H1 (cell line): Measurements from ENCODE around the gene VAPB. TPM values are rescaled to one million over a fixed set of nuclear protein-coding genes. Genes with fewer than 3 reads are reported as not detected.

Experiments used
- CTCF ChIA-PET: fragments of 300-600 bp; sonication (Branson Sonifier 250); formaldehyde crosslinking; loops from one replicate; lab custom pipeline; 2021; ENCODE audit not compliant: partially characterized antibody; lab: Charles Lee
- POLR2A ChIA-PET: fragments of 300-600 bp; sonication (Branson Sonifier 250); formaldehyde crosslinking; loops from one replicate; lab custom pipeline; 2021; ENCODE audit warnings: inconsistent platforms; ENCODE audit not compliant: partially characterized antibody; lab: Charles Lee
- DNase-seq, 2 experiments: peaks; one replicate each; pipeline versions ENCODE4 v3.0.0 to v3.0.0-alpha.2; 2010 to 2022; ENCODE audit warnings: low spot score in 2 of 2, low read depth in 1 of 2, mixed read lengths in 1 of 2
- FAIRE-seq: peaks from 2 replicates; lab custom pipeline; 2011; peaks lifted over from hg19 to GRCh38; lab: Jason Lieb, UNC
- H2AFZ ChIP-seq: 2 replicates; pipeline ENCODE4 v1.8.1; 2012; ENCODE audit warnings: low read length, inconsistent platforms
- H2AK5ac ChIP-seq: 2 replicates; pipeline ENCODE4 v1.6.1; 2013; ENCODE audit warnings: low read depth, low read length
- H2BK120ac ChIP-seq: replicated peaks from 2 replicates; pipeline ENCODE3; 2013; ENCODE audit warnings: low read depth, low read length, inconsistent platforms
- H2BK12ac ChIP-seq: 2 replicates; pipeline ENCODE4 v1.6.1; 2013; ENCODE audit warnings: low read depth, low read length
- H2BK15ac ChIP-seq: 2 replicates; pipeline ENCODE4 v1.6.1; 2013; ENCODE audit warnings: low read length
- H2BK20ac ChIP-seq: 2 replicates; pipeline ENCODE4 v1.6.1; 2013; ENCODE audit warnings: low read length
- H2BK5ac ChIP-seq: 2 replicates; pipeline ENCODE4 v1.6.1; 2013; ENCODE audit warnings: low read depth, low read length
- H3K14ac ChIP-seq: 2 replicates; pipeline ENCODE4 v1.6.1; 2013; ENCODE audit warnings: inconsistent platforms; ENCODE audit not compliant: insufficient read length
- H3K18ac ChIP-seq: 2 replicates; pipeline ENCODE4 v1.6.1; 2013; ENCODE audit warnings: low read length; ENCODE audit errors: extremely low read depth
- H3K23ac ChIP-seq: 2 replicates; pipeline ENCODE4 v1.6.1; 2013; ENCODE audit warnings: inconsistent platforms; ENCODE audit not compliant: insufficient read length
- H3K23me2 ChIP-seq: 2 replicates; pipeline ENCODE4 v1.6.1; 2013; ENCODE audit warnings: low read depth, low read length
- H3K27ac ChIP-seq: 2 replicates; pipeline ENCODE4 v1.6.1; 2011; ENCODE audit warnings: low read depth, low read length, inconsistent platforms
- H3K27me3 ChIP-seq, 4 experiments: replicated peaks in 1 of 4; 1 replicate in 1 of 4; 2 replicates in 3 of 4; pipeline versions ENCODE4 v1.6.1 to v1.8.1; 2011 to 2013; ENCODE audit warnings: low read length in 3 of 4, mild to moderate bottlenecking in 3 of 4, inconsistent platforms in 2 of 4, mixed read lengths in 2 of 4, moderate library complexity in 1 of 4; ENCODE audit not compliant: control insufficient read depth in 3 of 4, insufficient read depth in 3 of 4; ENCODE audit errors: extremely low read depth in 1 of 4
- H3K36me3 ChIP-seq, 4 experiments: 2 replicates each; pipeline versions ENCODE4 v1.6.1 to v1.8.1; 2011 to 2013; ENCODE audit warnings: mild to moderate bottlenecking in 4 of 4, low read length in 3 of 4, moderate library complexity in 2 of 4, control low read depth in 1 of 4, inconsistent platforms in 1 of 4; ENCODE audit not compliant: insufficient read depth in 4 of 4, control insufficient read depth in 2 of 4
- H3K4ac ChIP-seq: replicated peaks from 2 replicates; pipeline ENCODE3; 2013; ENCODE audit warnings: low read length, low read depth, mixed read lengths, inconsistent platforms; ENCODE audit not compliant: insufficient read length
- H3K4me1 ChIP-seq, 4 experiments: replicated peaks in 1 of 4; 1 replicate in 1 of 4; 2 replicates in 3 of 4; pipeline versions ENCODE4 v1.6.1 to v1.8.1; 2011 to 2013; ENCODE audit warnings: low read length in 3 of 4, inconsistent platforms in 2 of 4, mixed read lengths in 1 of 4; ENCODE audit not compliant: insufficient read depth in 4 of 4, control insufficient read depth in 3 of 4
- H3K4me2 ChIP-seq, 2 experiments: 2 replicates each; pipeline versions ENCODE4 v1.6.1 to v1.8.1; 2011 to 2013; ENCODE audit warnings: low read depth in 2 of 2, low read length in 2 of 2, control low read depth in 1 of 2, inconsistent platforms in 1 of 2, mild to moderate bottlenecking in 1 of 2; ENCODE audit not compliant: insufficient read depth in 1 of 2
- H3K4me3 ChIP-seq, 4 experiments: fragments of 200-600, 300-600 bp in 1 of 4; sonication (generic), shearing (Covaris generic), sonication (Bioruptor Twin) in 1 of 4; 2 replicates each; pipeline versions ENCODE4 v1.5.1 to v1.8.1; 2011 to 2016; ENCODE audit warnings: low read length in 4 of 4, low read depth in 3 of 4, control low read depth in 2 of 4, inconsistent platforms in 2 of 4, mild to moderate bottlenecking in 2 of 4, mixed read lengths in 1 of 4, moderate library complexity in 1 of 4; ENCODE audit not compliant: insufficient read depth in 2 of 4; ENCODE audit errors: extremely low read depth in 1 of 4
- H3K56ac ChIP-seq: replicated peaks from 2 replicates; pipeline ENCODE3; 2013; ENCODE audit warnings: low read depth, mild to moderate bottlenecking, mixed read lengths, low read length, inconsistent platforms; ENCODE audit not compliant: insufficient read length
- H3K79me1 ChIP-seq: 2 replicates; pipeline ENCODE4 v1.6.1; 2013; ENCODE audit warnings: low read depth, low read length, control low read depth
- H3K79me2 ChIP-seq, 2 experiments: 2 replicates each; pipeline versions ENCODE4 v1.6.1 to v1.8.1; 2012 to 2013; ENCODE audit warnings: low read length in 2 of 2, mild to moderate bottlenecking in 2 of 2, inconsistent platforms in 1 of 2; ENCODE audit not compliant: insufficient read depth in 2 of 2, control insufficient read depth in 1 of 2
- H3K9ac ChIP-seq, 4 experiments: replicated peaks in 1 of 4; 1 replicate in 1 of 4; 2 replicates in 3 of 4; pipeline versions ENCODE4 v1.6.1 to v1.8.1; 2011 to 2013; ENCODE audit warnings: low read depth in 3 of 4, low read length in 3 of 4, control low read depth in 2 of 4, mild to moderate bottlenecking in 2 of 4, moderate library complexity in 2 of 4, inconsistent platforms in 1 of 4; ENCODE audit errors: extremely low read depth in 1 of 4
- H3K9me3 ChIP-seq, 2 experiments: 2 replicates each; pipeline versions ENCODE4 v1.6.1 to v1.8.1; 2012 to 2013; ENCODE audit warnings: mild to moderate bottlenecking in 2 of 2, moderate library complexity in 2 of 2, control low read depth in 1 of 2, inconsistent platforms in 1 of 2, low read depth in 1 of 2, low read length in 1 of 2, mixed read lengths in 1 of 2; ENCODE audit not compliant: insufficient read depth in 2 of 2
- H4K20me1 ChIP-seq, 2 experiments: replicated peaks in 1 of 2; 2 replicates each; pipeline versions ENCODE3 to v1.8.1; 2011 to 2013; ENCODE audit warnings: inconsistent platforms in 2 of 2, low read length in 2 of 2, mild to moderate bottlenecking in 1 of 2; ENCODE audit not compliant: insufficient read depth in 2 of 2, control insufficient read depth in 1 of 2
- H4K5ac ChIP-seq: 2 replicates; pipeline ENCODE4 v1.6.1; 2013; ENCODE audit warnings: low read length, low read depth, mixed read lengths, inconsistent platforms; ENCODE audit not compliant: insufficient read length
- H4K8ac ChIP-seq: 2 replicates; pipeline ENCODE4 v1.8.0; 2013; ENCODE audit warnings: mild to moderate bottlenecking, moderate library complexity, low read length, inconsistent platforms; ENCODE audit not compliant: insufficient read depth; ENCODE audit errors: extremely low read depth
- H4K91ac ChIP-seq: replicated peaks from 2 replicates; pipeline ENCODE3; 2013; ENCODE audit warnings: low read length, mixed read lengths, inconsistent platforms; ENCODE audit not compliant: insufficient read length
- ASH2L ChIP-seq: fragments of 200-600, 300-600 bp; sonication (generic); IDR thresholded peaks from one replicate; pipeline ENCODE4 v1.7.1; 2017; ENCODE audit warnings: low read length
- CHD1 ChIP-seq: IDR thresholded peaks from 2 replicates; pipeline ENCODE4 v1.6.1; 2012; ENCODE audit warnings: low read depth, low read length, improper control_type of control experiment
- CHD2 ChIP-seq: IDR thresholded peaks from 2 replicates; pipeline ENCODE4 v1.6.1; 2012; ENCODE audit warnings: low read length, improper control_type of control experiment
- CREB1 ChIP-seq: IDR thresholded peaks from 2 replicates; pipeline ENCODE4 v1.6.1; 2012; ENCODE audit warnings: inconsistent platforms
- CTBP2 ChIP-seq: IDR thresholded peaks from 2 replicates; pipeline ENCODE4 v1.7.0; 2011; ENCODE audit warnings: borderline replicate concordance, mild to moderate bottlenecking, moderate library complexity, mixed read lengths, low read length; ENCODE audit not compliant: insufficient read depth, insufficient read length
- EGR1 ChIP-seq: IDR thresholded peaks from 2 replicates; pipeline ENCODE4 v1.6.1; 2011; ENCODE audit warnings: low read depth, low read length, borderline replicate concordance
- EP300 ChIP-seq, 2 experiments: IDR thresholded peaks; 1 replicate in 1 of 2; 2 replicates in 1 of 2; pipeline ENCODE4 v1.6.1; 2011 to 2012; ENCODE audit warnings: low read depth in 2 of 2, low read length in 2 of 2, mild to moderate bottlenecking in 2 of 2, borderline replicate concordance in 1 of 2, inconsistent platforms in 1 of 2, moderate library complexity in 1 of 2
- GABPA ChIP-seq: IDR thresholded peaks from 2 replicates; pipeline ENCODE4 v1.6.1; 2011; ENCODE audit warnings: mild to moderate bottlenecking, low read length, moderate library complexity, borderline replicate concordance; ENCODE audit not compliant: insufficient read depth
- JUND ChIP-seq: IDR thresholded peaks from 2 replicates; pipeline ENCODE4 v1.6.1; 2011; ENCODE audit warnings: mild to moderate bottlenecking, improper control_type of control experiment, low read length
- SIN3A ChIP-seq, 2 experiments: IDR thresholded peaks in 1 of 2; conservative IDR thresholded peaks in 1 of 2; 2 replicates each; pipeline ENCODE4 v1.6.1; 2011 to 2012; ENCODE audit warnings: low read length in 2 of 2, improper control_type of control experiment in 1 of 2, low read depth in 1 of 2, mild to moderate bottlenecking in 1 of 2
- YY1 ChIP-seq: IDR thresholded peaks from 2 replicates; pipeline ENCODE4 v1.6.1; 2011; ENCODE audit warnings: low read depth, mild to moderate bottlenecking, low read length
- WGBS, 2 experiments: shearing (Covaris generic) in 1 of 2; methylation state at CpG; one replicate each; pipeline versions ENCODE4 v1.1.6 to v1.1.7; 2013 to 2015; ENCODE audit warnings: low lambda C conversion rate in 2 of 2, mixed read lengths in 2 of 2, inconsistent platforms in 1 of 2, low coverage in 1 of 2, missing lambda C conversion rate in 1 of 2; ENCODE audit not compliant: insufficient replicate concordance in 2 of 2, insufficient coverage in 1 of 2, insufficient read length in 1 of 2; ENCODE audit errors: extremely low coverage in 1 of 2, missing lambda C conversion rate in 1 of 2; 5-methylcytosine and 5-hydroxymethylcytosine counted together
- polyA plus RNA-seq, 7 experiments: library from polyadenylated mRNA; depleted of rRNA in 3 of 7; stranded (reverse) in 5 of 7; unstranded in 2 of 7; fragments of >200 nt in 5 of 7; fragments of 200-250 nt in 2 of 7; gene quantifications; 1 replicate in 5 of 7; 2 replicates in 1 of 7; 4 replicates in 1 of 7; pipeline versions ENCODE4 v1.2.1 to v1.2.3, GENCODE V29; 2011 to 2013; ENCODE audit warnings: missing spikeins in 2 of 7, mixed read lengths in 2 of 7
- total RNA-seq: library from RNA; stranded (reverse); fragmentation: NEBNext Ultra II Directional; extraction: Animal tissue kit (Norgen Biotek cat#: 25700); gene quantifications from 2 replicates; pipeline ENCODE4 v1.2.1, GENCODE V29; 2021
- TF ChIP-seq, protein P1 (sequence below): IDR thresholded peaks from 2 replicates; pipeline ENCODE4 v1.6.1; 2012; ENCODE audit warnings: low read length, inconsistent platforms

VAPB gene
- total and polyA plus RNA-seq, 2 of the 8 experiments (the other 6 are each of a cell fraction or from before 2014, with no cell fraction given): 24.4 to 62.8 TPM

DNA sequence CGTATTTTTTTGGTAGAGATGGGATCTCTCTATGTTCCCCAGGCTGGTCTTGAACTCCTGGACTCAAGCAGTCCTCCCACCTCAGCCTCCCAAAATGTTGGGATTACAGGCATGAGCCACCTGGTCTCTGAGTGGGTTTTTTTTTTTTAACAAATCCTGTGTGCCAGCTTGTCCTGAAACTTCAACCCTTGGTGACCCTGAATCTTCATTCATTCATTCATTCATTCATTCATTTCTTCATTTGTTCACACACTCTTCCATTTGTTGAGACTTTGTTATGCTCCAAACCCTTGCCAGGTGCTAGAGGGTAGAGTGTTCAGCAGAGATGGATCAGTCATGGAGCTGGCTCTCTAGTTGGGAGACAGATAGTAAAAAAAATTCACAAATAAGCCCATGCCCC, 12.0 kb upstream of the VAPB start:
- no peak overlapping the region for H3K4me2 ChIP-seq
- ChIA-PET CTCF (interaction anchor here (1.2 to 1.6 kb wide), 3 partner anchors 12 to 139 kb away, joined by 3 to 4 read pairs (median 3); partner anchors contain the start of gene VAPB), POLR2A (interaction anchor here (0.9 to 2.3 kb wide), 3 partner anchors 13 to 29 kb away, joined by 3 to 12 read pairs (median 4); partner anchors contain the start of gene VAPB)
- H2BK15ac ChIP-seq: no peak overlapping the region
- H3K23ac ChIP-seq: no peak overlapping the region
- no peak overlapping the region for H2AK5ac ChIP-seq
- no peak overlapping the region for H2BK5ac ChIP-seq
- no peaks in the 10 kb centered on the region for H3K27me3 ChIP-seq
- no peak for DNase-seq
- H3K9ac ChIP-seq: no peak overlapping the region
- H3K56ac ChIP-seq: no peak overlapping the region
- H3K18ac ChIP-seq: no peak overlapping the region; the same call in 1 of the 2 replicates
- H3K36me3 ChIP-seq: no peaks in the 10 kb centered on the region
- no peak overlapping the region for H4K91ac ChIP-seq
- no peak overlapping the region for H4K8ac ChIP-seq
- H2BK120ac ChIP-seq: no peak overlapping the region
- FAIRE-seq: no peak
- H3K23me2 ChIP-seq: peaks cover 5% of the 10 kb centered on the region; the same call in 1 of the 2 replicates
- WGBS, 2 experiments: 89% methylated on average over 1 of the region's 1 CpG; no CpG with 5 or more reads in 1 of the 2 experiments
- H3K14ac ChIP-seq: no peak overlapping the region
- H3K4ac ChIP-seq: no peak overlapping the region
- no peaks in the 10 kb centered on the region for H3K79me1 ChIP-seq
- peaks cover 14 to 28% (median 22%) of the 10 kb centered on the region in 4 experiments for H3K4me1 ChIP-seq
- no peak overlapping the region for H3K4me3 ChIP-seq
- H3K79me2 ChIP-seq: no peaks in the 10 kb centered on the region
- H2BK20ac ChIP-seq: no peak overlapping the region
- no peak overlapping the region for H4K5ac ChIP-seq
- no peaks in the 10 kb centered on the region for H4K20me1 ChIP-seq
- no peak overlapping the region for H3K27ac ChIP-seq
- H2BK12ac ChIP-seq: no peak overlapping the region; the same call in 1 of the 2 replicates
- peaks cover 12 to 13% of the 10 kb centered on the region in 2 experiments; a peak in 3 of 4 replicates for H3K9me3 ChIP-seq
- H2AFZ ChIP-seq: no peak overlapping the region
- no peak for TF ChIP-seq SIN3A (conservative IDR thresholded peaks at IDR 0.05 in 1 of 2, IDR thresholded peaks at IDR 0.05 in 1 of 2; ENCODE audit: low read depth in 1 of 2, low read length in 2 of 2)
- TF ChIP-seq CREB1: no peak
- TF ChIP-seq EGR1: no peak
- TF ChIP-seq, protein P1, sequence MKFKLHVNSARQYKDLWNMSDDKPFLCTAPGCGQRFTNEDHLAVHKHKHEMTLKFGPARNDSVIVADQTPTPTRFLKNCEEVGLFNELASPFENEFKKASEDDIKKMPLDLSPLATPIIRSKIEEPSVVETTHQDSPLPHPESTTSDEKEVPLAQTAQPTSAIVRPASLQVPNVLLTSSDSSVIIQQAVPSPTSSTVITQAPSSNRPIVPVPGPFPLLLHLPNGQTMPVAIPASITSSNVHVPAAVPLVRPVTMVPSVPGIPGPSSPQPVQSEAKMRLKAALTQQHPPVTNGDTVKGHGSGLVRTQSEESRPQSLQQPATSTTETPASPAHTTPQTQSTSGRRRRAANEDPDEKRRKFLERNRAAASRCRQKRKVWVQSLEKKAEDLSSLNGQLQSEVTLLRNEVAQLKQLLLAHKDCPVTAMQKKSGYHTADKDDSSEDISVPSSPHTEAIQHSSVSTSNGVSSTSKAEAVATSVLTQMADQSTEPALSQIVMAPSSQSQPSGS: no peak
- TF ChIP-seq CHD1: no peak
- TF ChIP-seq CTBP2: no peak
- no peak for TF ChIP-seq CHD2
- no peak for TF ChIP-seq YY1
- no peak for TF ChIP-seq ASH2L
- TF ChIP-seq JUND: no peak
- TF ChIP-seq GABPA: no peak
- no peak for TF ChIP-seq EP300 (IDR thresholded peaks at IDR 0.05; ENCODE audit: borderline replicate concordance in 1 of 2, low read depth in 2 of 2, low read length in 2 of 2)
